ENCODE data around the gene OTULINL. TPM values are rescaled to one million over a fixed set of nuclear protein-coding genes. Genes with fewer than 3 reads are reported as not detected.

OTULINL gene
- total and polyA plus RNA-seq, 2 of the 8 experiments (the other 6 are each of a cell fraction or from before 2014, with no cell fraction given), result 3.1 to 8.3 TPM

DNA sequence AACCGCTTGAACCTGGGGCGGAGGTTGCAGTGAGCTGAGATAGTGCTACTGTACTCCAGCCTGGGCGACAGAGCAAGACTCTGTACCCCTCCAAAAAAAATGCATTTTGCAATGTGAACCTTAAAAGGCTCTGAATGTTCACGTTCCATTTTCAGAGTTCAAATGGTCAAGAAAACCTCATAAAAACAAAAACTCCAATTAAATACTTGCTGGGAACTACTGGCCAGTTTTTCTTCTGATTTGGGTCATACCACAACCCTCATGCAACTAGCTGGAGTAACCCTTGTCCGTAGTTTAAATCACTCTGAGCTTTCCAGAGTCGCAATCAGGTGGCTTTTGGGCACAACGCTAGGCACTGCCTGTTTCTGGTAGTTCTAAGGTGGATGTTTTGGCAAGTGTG, 2.3 kb upstream of the OTULINL start:
- no peak overlapping the region for H2AFZ ChIP-seq (ENCODE audit: low read length)
- no peak overlapping the region for H3K9ac ChIP-seq (replicated peaks in 1 of 4; ENCODE audit: extremely low read depth in 1 of 4, low read depth in 3 of 4, low read length in 3 of 4)
- H3K4ac ChIP-seq (replicated peaks; ENCODE audit: insufficient read length, low read depth, low read length), result no peak overlapping the region
- H3K79me1 ChIP-seq (ENCODE audit: low read depth, low read length), result no peaks in the 10 kb centered on the region
- H3K36me3 ChIP-seq (ENCODE audit: control insufficient read depth in 2 of 4, insufficient read depth in 4 of 4, low read length in 3 of 4), result no peaks in the 10 kb centered on the region
- no peak overlapping the region for H3K18ac ChIP-seq (ENCODE audit: extremely low read depth, low read length)
- no peak overlapping the region for H2BK20ac ChIP-seq (ENCODE audit: low read length)
- no peaks in the 10 kb centered on the region for H4K20me1 ChIP-seq (replicated peaks in 1 of 2; ENCODE audit: control insufficient read depth in 1 of 2, insufficient read depth in 2 of 2, low read length in 2 of 2)
- no peak overlapping the region for H3K4me2 ChIP-seq (ENCODE audit: insufficient read depth in 1 of 2, low read depth in 2 of 2, low read length in 2 of 2)
- H3K4me1 ChIP-seq (replicated peaks in 1 of 4; ENCODE audit: control insufficient read depth in 3 of 4, insufficient read depth in 4 of 4, low read length in 3 of 4), result peaks cover 0 to 2% (median 0%) of the 10 kb centered on the region in 4 experiments; a peak in 1 of 7 replicates
- H3K27me3 ChIP-seq (replicated peaks in 1 of 4; ENCODE audit: control insufficient read depth in 3 of 4, extremely low read depth in 1 of 4, insufficient read depth in 3 of 4, low read length in 3 of 4), result peaks cover 2 to 21% (median 10%) of the 10 kb centered on the region in 4 experiments
- no peak overlapping the region for H2BK15ac ChIP-seq (ENCODE audit: low read length)
- H4K8ac ChIP-seq (ENCODE audit: extremely low read depth, insufficient read depth, low read length), result no peak overlapping the region
- DNase-seq (ENCODE audit: low read depth in 1 of 2, low spot score in 2 of 2) (no peak), FAIRE-seq (no peak)
- no peak overlapping the region for H3K14ac ChIP-seq (ENCODE audit: insufficient read length)
- H3K56ac ChIP-seq (replicated peaks; ENCODE audit: insufficient read length, low read depth, low read length), result no peak overlapping the region
- H2AK5ac ChIP-seq (ENCODE audit: low read depth, low read length), result no peak overlapping the region
- no peak overlapping the region for H3K27ac ChIP-seq (ENCODE audit: low read depth, low read length)
- ChIA-PET CTCF (ENCODE audit: partially characterized antibody) (interaction anchor here (0.6 to 2.9 kb wide), 2 partner anchors 69 to 593 kb away, joined by 3 to 9 read pairs; no protein-coding TSS in a partner anchor), POLR2A (ENCODE audit: partially characterized antibody) (no interaction called here)
- H3K4me3 ChIP-seq (ENCODE audit: extremely low read depth in 1 of 4, insufficient read depth in 2 of 4, low read depth in 3 of 4, low read length in 4 of 4), result no peak overlapping the region
- H4K91ac ChIP-seq (replicated peaks; ENCODE audit: insufficient read length, low read length), result no peak overlapping the region
- no peak overlapping the region for H2BK12ac ChIP-seq (ENCODE audit: low read depth, low read length)
- H3K23me2 ChIP-seq (ENCODE audit: low read depth, low read length), result peaks cover 3% of the 10 kb centered on the region; the same call in 1 of the 2 replicates
- H4K5ac ChIP-seq (ENCODE audit: insufficient read length, low read depth, low read length), result no peak overlapping the region
- no peak overlapping the region for H2BK120ac ChIP-seq (replicated peaks; ENCODE audit: low read depth, low read length)
- no peaks in the 10 kb centered on the region; a peak in 1 of 4 replicates for H3K9me3 ChIP-seq (ENCODE audit: insufficient read depth in 2 of 2, low read depth in 1 of 2, low read length in 1 of 2)
- 83% methylated on average over 7 of the region's 7 CpGs; no CpG with 5 or more reads in 1 of the 2 experiments for WGBS, 2 experiments (ENCODE audit: extremely low coverage in 1 of 2, insufficient coverage in 1 of 2, insufficient read length in 1 of 2, insufficient replicate concordance in 2 of 2, low coverage in 1 of 2, low lambda C conversion rate in 2 of 2, missing lambda C conversion rate in 1 of 2)
- no peaks in the 10 kb centered on the region for H3K79me2 ChIP-seq (ENCODE audit: control insufficient read depth in 1 of 2, insufficient read depth in 2 of 2, low read length in 2 of 2)
- H3K23ac ChIP-seq (ENCODE audit: insufficient read length), result no peak overlapping the region
- no peak overlapping the region for H2BK5ac ChIP-seq (ENCODE audit: low read depth, low read length)
- TF ChIP-seq TAF7 (optimal IDR thresholded peaks at IDR 0.05; ENCODE audit: borderline replicate concordance, low read depth, low read length) (no peak), EGR1 (IDR thresholded peaks at IDR 0.05; ENCODE audit: borderline replicate concordance, low read depth, low read length) (no peak), KDM4A (IDR thresholded peaks at IDR 0.05; ENCODE audit: low read depth, low read length, severe bottlenecking) (no peak), RFX5 (IDR thresholded peaks at IDR 0.05; ENCODE audit: borderline replicate concordance, low read depth, low read length) (no peak), JUND (IDR thresholded peaks at IDR 0.05; ENCODE audit: low read length) (no peak), BCL11A (IDR thresholded peaks at IDR 0.05; ENCODE audit: low read depth in 2 of 2, low read length in 2 of 2) (no peak)
- TF ChIP-seq, protein P1, sequence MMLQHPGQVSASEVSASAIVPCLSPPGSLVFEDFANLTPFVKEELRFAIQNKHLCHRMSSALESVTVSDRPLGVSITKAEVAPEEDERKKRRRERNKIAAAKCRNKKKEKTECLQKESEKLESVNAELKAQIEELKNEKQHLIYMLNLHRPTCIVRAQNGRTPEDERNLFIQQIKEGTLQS (IDR thresholded peaks at IDR 0.05; ENCODE audit: insufficient read depth, low read depth, low read length), result no peak
- TF ChIP-seq, protein P2, sequence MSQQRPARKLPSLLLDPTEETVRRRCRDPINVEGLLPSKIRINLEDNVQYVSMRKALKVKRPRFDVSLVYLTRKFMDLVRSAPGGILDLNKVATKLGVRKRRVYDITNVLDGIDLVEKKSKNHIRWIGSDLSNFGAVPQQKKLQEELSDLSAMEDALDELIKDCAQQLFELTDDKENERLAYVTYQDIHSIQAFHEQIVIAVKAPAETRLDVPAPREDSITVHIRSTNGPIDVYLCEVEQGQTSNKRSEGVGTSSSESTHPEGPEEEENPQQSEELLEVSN (IDR thresholded peaks at IDR 0.05), result no peak

All from H1 (cell line).